Endothelial cell of umbilical vein (primary cell): ENCODE results near the gene MID1. TPM values are rescaled to one million over a fixed set of nuclear protein-coding genes. Genes with fewer than 3 reads are reported as not detected.

Experiments used
- BruUV-seq: library from RNA; stranded (reverse); fragments of 400-500 nt; replicated peaks from 2 replicates; lab custom pipeline; 2021; lab: Mats Ljungman, UMichigan
- CTCF ChIA-PET: fragments of 300-600, 350-600 bp; sonication (Branson Sonifier 250); formaldehyde crosslinking; loops from one replicate; lab custom pipeline; 2021; ENCODE audit warnings: antibody characterized with exemption, inconsistent platforms; lab: Charles Lee
- POLR2A ChIA-PET: fragments of 300-600, 350-600 bp; sonication (Branson Sonifier 250); formaldehyde crosslinking; loops from one replicate; lab custom pipeline; 2021; ENCODE audit warnings: antibody characterized with exemption, inconsistent platforms; lab: Charles Lee
- DNase-seq: peaks from one replicate; pipeline ENCODE4 v3.0.0-alpha.2; 2011; ENCODE audit warnings: low read depth, low spot score
- FAIRE-seq: peaks from 2 replicates; lab custom pipeline; 2011; peaks lifted over from hg19 to GRCh38; lab: Jason Lieb, UNC
- H2AFZ ChIP-seq: 2 replicates; pipeline ENCODE4 v1.6.0; 2012; ENCODE audit warnings: low read depth, low read length, control low read depth, inconsistent platforms
- H3K27ac ChIP-seq: 2 replicates; pipeline ENCODE4 v1.5.1; 2011; ENCODE audit warnings: low read depth, mild to moderate bottlenecking, control low read depth, low read length, moderate library complexity; ENCODE audit not compliant: insufficient read depth
- H3K27me3 ChIP-seq, 2 experiments: 2 replicates each; pipeline versions ENCODE4 v1.6.0 to v1.6.1; 2011; ENCODE audit warnings: low read length in 2 of 2, mixed read lengths in 1 of 2; ENCODE audit not compliant: control insufficient read depth in 2 of 2, insufficient read depth in 2 of 2
- H3K36me3 ChIP-seq, 2 experiments: 2 replicates in 1 of 2; 3 replicates in 1 of 2; pipeline ENCODE4 v1.5.1; 2011; ENCODE audit warnings: low read length in 2 of 2, mild to moderate bottlenecking in 1 of 2, moderate library complexity in 1 of 2; ENCODE audit not compliant: control insufficient read depth in 2 of 2, insufficient read depth in 2 of 2; ENCODE audit errors: extremely low read depth in 1 of 2
- H3K4me1 ChIP-seq: 3 replicates; pipeline ENCODE4 v1.5.1; 2011; ENCODE audit warnings: mild to moderate bottlenecking, low read length; ENCODE audit not compliant: control insufficient read depth, insufficient read depth; ENCODE audit errors: extremely low read depth
- H3K4me2 ChIP-seq: 2 replicates; pipeline ENCODE4 v1.6.1; 2011; ENCODE audit warnings: low read length, control low read depth, mixed read lengths; ENCODE audit not compliant: insufficient read depth
- H3K4me3 ChIP-seq, 3 experiments: fragments of 200-600 bp in 1 of 3; sonication (generic), shearing (Covaris generic) in 1 of 3; replicated peaks in 1 of 3; 2 replicates each; pipeline ENCODE4 v1.5.1; 2011 to 2016; ENCODE audit warnings: control low read depth in 3 of 3, low read length in 3 of 3, mild to moderate bottlenecking in 2 of 3, inconsistent platforms in 1 of 3, low read depth in 1 of 3, moderate library complexity in 1 of 3; ENCODE audit not compliant: insufficient read depth in 1 of 3
- H3K79me2 ChIP-seq: 2 replicates; pipeline ENCODE4 v1.6.0; 2012; ENCODE audit warnings: low read length, inconsistent platforms; ENCODE audit not compliant: control insufficient read depth, insufficient read depth
- H3K9ac ChIP-seq: replicated peaks from 2 replicates; pipeline ENCODE3; 2011; ENCODE audit warnings: low read length, control low read depth; ENCODE audit not compliant: insufficient read depth; ENCODE audit errors: extremely low read depth
- H3K9me1 ChIP-seq: replicated peaks from 3 replicates; pipeline ENCODE4 v1.6.0; 2011; ENCODE audit warnings: mild to moderate bottlenecking, low read length; ENCODE audit not compliant: control insufficient read depth, insufficient read depth; ENCODE audit errors: extremely low read depth
- H3K9me3 ChIP-seq: replicated peaks from 2 replicates; pipeline ENCODE4 v1.5.1; 2012; ENCODE audit warnings: low read length, inconsistent platforms; ENCODE audit not compliant: control insufficient read depth, insufficient read depth
- H4K20me1 ChIP-seq: replicated peaks from 2 replicates; pipeline ENCODE3; 2011; ENCODE audit warnings: mild to moderate bottlenecking, low read length; ENCODE audit not compliant: control insufficient read depth, insufficient read depth; ENCODE audit errors: extremely low read depth
- EZH2 ChIP-seq: IDR thresholded peaks from 2 replicates; pipeline ENCODE4 v1.6.1; 2012; ENCODE audit warnings: borderline replicate concordance, low read depth, mild to moderate bottlenecking, moderate library complexity, low read length, inconsistent platforms; ENCODE audit not compliant: severe bottlenecking
- FOS ChIP-seq: IDR thresholded peaks from 2 replicates; pipeline ENCODE4 v1.6.1; 2011; ENCODE audit warnings: mild to moderate bottlenecking, low read length, moderate library complexity, borderline replicate concordance; ENCODE audit not compliant: insufficient read depth
- GATA2 ChIP-seq: IDR thresholded peaks from 2 replicates; pipeline ENCODE4 v1.7.0; 2011; ENCODE audit warnings: low read depth, mild to moderate bottlenecking, moderate library complexity, mixed read lengths, low read length; ENCODE audit not compliant: insufficient read length, insufficient read depth
- JUN ChIP-seq: IDR thresholded peaks from 2 replicates; pipeline ENCODE4 v1.6.1; 2011; ENCODE audit warnings: borderline replicate concordance, low read depth; ENCODE audit not compliant: insufficient read length, insufficient read depth
- MAX ChIP-seq: IDR thresholded peaks from 2 replicates; pipeline ENCODE4 v1.6.1; 2011; ENCODE audit not compliant: insufficient read depth, insufficient read length
- MYC ChIP-seq: IDR thresholded peaks from one replicate; pipeline ENCODE4 v1.6.1; 2011; ENCODE audit warnings: mild to moderate bottlenecking, low read depth, low read length
- POLR2A ChIP-seq: IDR thresholded peaks from 2 replicates; pipeline ENCODE4 v1.6.1; 2012; ENCODE audit warnings: low read depth, mild to moderate bottlenecking, control low read depth, low read length
- POLR2AphosphoS5 ChIP-seq: IDR thresholded peaks from 2 replicates; pipeline ENCODE4 v1.6.1; 2012; ENCODE audit warnings: low read depth, mild to moderate bottlenecking, control low read depth, low read length, moderate library complexity; ENCODE audit not compliant: insufficient read depth
- dilution Hi-C: fragments of 300-500 bp; cut with MboI; formaldehyde crosslinking; loops from one replicate; pipeline ENCODE4 v1.15.0; 2019; ENCODE audit warnings: low sequenced_read_pairs; ENCODE audit not compliant: extremely low pct_ligation_motif_present
- intact Hi-C: fragments of 100-400 bp; cut with micrococcal nuclease; formaldehyde crosslinking; loops from one replicate; pipeline ENCODE4 v1.10.0; 2022
- polyA plus RNA-seq, 4 experiments: library from polyadenylated mRNA; depleted of rRNA in 3 of 4; stranded (reverse) in 3 of 4; unstranded in 1 of 4; fragments of >200 nt; gene quantifications; 2 replicates each; pipeline versions ENCODE4 v1.2.1 to v1.2.3, GENCODE V29; 2011 to 2012; ENCODE audit warnings: missing spikeins in 1 of 4
- total RNA-seq: library from RNA; stranded (reverse); gene quantifications from 2 replicates; pipeline ENCODE4 v1.2.3, GENCODE V29; 2021
- TF ChIP-seq, protein P1 (sequence below), 2 donors: IDR thresholded peaks; 1 replicate in 1 of 2; 2 replicates in 1 of 2; pipeline ENCODE4 v1.5.1; 2011; ENCODE audit warnings: low read length in 2 of 2, mild to moderate bottlenecking in 2 of 2, moderate library complexity in 2 of 2, control low read depth in 1 of 2, inconsistent platforms in 1 of 2, low read depth in 1 of 2; ENCODE audit not compliant: insufficient read depth in 1 of 2; ENCODE audit errors: extremely low read depth in 1 of 2

MID1 gene
- total and polyA plus RNA-seq, 2 donors (not counting 3 experiments of a cell fraction or from before 2014, with no cell fraction given), result 21.3 to 29.8 TPM

GRCh38 chrX:10508891-10509290 lies 111.5 kb downstream of the MID1 start:
- BruUV-seq, result no TSS peak
- Histone ChIP-seq H3K79me2 (no peaks in the 10 kb centered on the region), H2AFZ (no peak overlapping the region), H3K9me1 (no peaks in the 10 kb centered on the region), H4K20me1 (no peaks in the 10 kb centered on the region), H3K9ac (no peak overlapping the region), H3K36me3 (no peaks in the 10 kb centered on the region), H3K27ac (no peak overlapping the region), H3K9me3 (no peaks in the 10 kb centered on the region), H3K4me2 (no peak overlapping the region), H3K27me3 (no peaks in the 10 kb centered on the region), H3K4me3 (no peak overlapping the region), H3K4me1 (peaks cover 24% of the 10 kb centered on the region)
- intact Hi-C loops, result loop anchor here (5.0 kb wide), 1 partner anchor 48 kb away; no protein-coding TSS in a partner anchor
- TF ChIP-seq, protein P1, sequence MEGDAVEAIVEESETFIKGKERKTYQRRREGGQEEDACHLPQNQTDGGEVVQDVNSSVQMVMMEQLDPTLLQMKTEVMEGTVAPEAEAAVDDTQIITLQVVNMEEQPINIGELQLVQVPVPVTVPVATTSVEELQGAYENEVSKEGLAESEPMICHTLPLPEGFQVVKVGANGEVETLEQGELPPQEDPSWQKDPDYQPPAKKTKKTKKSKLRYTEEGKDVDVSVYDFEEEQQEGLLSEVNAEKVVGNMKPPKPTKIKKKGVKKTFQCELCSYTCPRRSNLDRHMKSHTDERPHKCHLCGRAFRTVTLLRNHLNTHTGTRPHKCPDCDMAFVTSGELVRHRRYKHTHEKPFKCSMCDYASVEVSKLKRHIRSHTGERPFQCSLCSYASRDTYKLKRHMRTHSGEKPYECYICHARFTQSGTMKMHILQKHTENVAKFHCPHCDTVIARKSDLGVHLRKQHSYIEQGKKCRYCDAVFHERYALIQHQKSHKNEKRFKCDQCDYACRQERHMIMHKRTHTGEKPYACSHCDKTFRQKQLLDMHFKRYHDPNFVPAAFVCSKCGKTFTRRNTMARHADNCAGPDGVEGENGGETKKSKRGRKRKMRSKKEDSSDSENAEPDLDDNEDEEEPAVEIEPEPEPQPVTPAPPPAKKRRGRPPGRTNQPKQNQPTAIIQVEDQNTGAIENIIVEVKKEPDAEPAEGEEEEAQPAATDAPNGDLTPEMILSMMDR (IDR thresholded peaks at IDR 0.05; ENCODE audit: extremely low read depth in 1 of 2, insufficient read depth in 1 of 2, low read depth in 1 of 2, low read length in 2 of 2), result no peak
- TF ChIP-seq GATA2, result no peak
- no peak for TF ChIP-seq FOS
- no peak for TF ChIP-seq MAX
- no peak for TF ChIP-seq POLR2AphosphoS5
- no peak for TF ChIP-seq EZH2
- no peak for TF ChIP-seq JUN
- TF ChIP-seq POLR2A, result no peak
- TF ChIP-seq MYC, result no peak
- POLR2A ChIA-PET, result no interaction called here
- DNase-seq (no peak), FAIRE-seq (no peak)
- CTCF ChIA-PET, result interaction anchor here (1.8 kb wide), 1 partner anchor 9 kb away, joined by 4 read pairs; no protein-coding TSS in a partner anchor
- dilution Hi-C loops, result no loop called here
